B cell (primary cell): ENCODE data around the gene PRRC2A. TPM values are rescaled to one million over a fixed set of nuclear protein-coding genes. Genes with fewer than 3 reads are reported as not detected.

Experiments used
- ATAC-seq: fragments of 200-7000 bp; cut with Tn5 transposase; one replicate; pipeline ENCODE4 v1.10.0; 2021; ENCODE audit warnings: low read depth, mild to moderate bottlenecking, moderate number of reproducible peaks, moderate library complexity
- CTCF ChIA-PET: fragments of 350-600 bp; sonication (Branson Sonifier 250); formaldehyde crosslinking; loops from one replicate; lab custom pipeline; 2021; ENCODE audit warnings: antibody characterized with exemption, inconsistent platforms; lab: Charles Lee
- POLR2A ChIA-PET: fragments of 350-600 bp; sonication (Branson Sonifier 250); formaldehyde crosslinking; loops from one replicate; lab custom pipeline; 2021; ENCODE audit warnings: antibody characterized with exemption; lab: Charles Lee
- DNase-seq: peaks from one replicate; pipeline ENCODE4 v3.0.0; 2013
- H2AFZ ChIP-seq: 2 replicates; pipeline ENCODE4 v1.6.1; 2012; ENCODE audit warnings: mild to moderate bottlenecking, low read depth, low read length; ENCODE audit not compliant: insufficient read depth, poor library complexity, severe bottlenecking
- H3K27ac ChIP-seq, 2 donors: 1 replicate in 1 of 2; 2 replicates in 1 of 2; pipeline ENCODE4 v1.5.1; 2012 to 2013; ENCODE audit warnings: low read length in 2 of 2, mild to moderate bottlenecking in 2 of 2, moderate library complexity in 1 of 2
- H3K27me3 ChIP-seq, 4 experiments: fragments of 200-600 bp in 1 of 4; sonication (generic) in 1 of 4; replicated peaks in 1 of 4; 1 replicate in 2 of 4; 2 replicates in 2 of 4; pipeline versions ENCODE4 v1.6.1 to v1.7.0; 2013 to 2016; ENCODE audit warnings: low read length in 3 of 4, mild to moderate bottlenecking in 2 of 4, mixed read lengths in 1 of 4, moderate library complexity in 1 of 4; ENCODE audit not compliant: insufficient read depth in 4 of 4, control insufficient read depth in 3 of 4; ENCODE audit errors: control extremely low read depth in 1 of 4
- H3K36me3 ChIP-seq, 2 experiments: replicated peaks in 1 of 2; 1 replicate in 1 of 2; 2 replicates in 1 of 2; pipeline versions ENCODE4 v1.6.1 to v1.7.1; 2013; ENCODE audit warnings: low read length in 1 of 2; ENCODE audit not compliant: insufficient read depth in 2 of 2, control insufficient read depth in 1 of 2; ENCODE audit errors: control extremely low read depth in 1 of 2, extremely low read depth in 1 of 2
- H3K4me1 ChIP-seq, 2 donors: fragments of 200-600 bp in 1 of 2; sonication (generic) in 1 of 2; 1 replicate in 1 of 2; 2 replicates in 1 of 2; pipeline versions ENCODE4 v1.5.1 to v1.6.1; 2013 to 2017; ENCODE audit warnings: low read length in 2 of 2; ENCODE audit not compliant: control insufficient read depth in 2 of 2, insufficient read depth in 2 of 2
- H3K4me2 ChIP-seq: replicated peaks from 2 replicates; pipeline ENCODE3; 2012; ENCODE audit warnings: mild to moderate bottlenecking, low read depth, low read length; ENCODE audit not compliant: poor library complexity, severe bottlenecking
- H3K4me3 ChIP-seq, 5 experiments: fragments of 200-600 bp in 1 of 5; sonication (generic) in 1 of 5; 1 replicate in 3 of 5; 2 replicates in 2 of 5; pipeline versions ENCODE4 v1.5.1 to v1.7.0; 2011 to 2016; ENCODE audit warnings: low read length in 4 of 5, mild to moderate bottlenecking in 4 of 5, low read depth in 2 of 5, control low read depth in 1 of 5, moderate library complexity in 1 of 5; ENCODE audit not compliant: insufficient read depth in 1 of 5; ENCODE audit errors: control extremely low read depth in 1 of 5, extremely low read depth in 1 of 5
- H3K79me2 ChIP-seq: fragments of 200-600 bp; sonication (generic); one replicate; pipeline ENCODE4 v1.6.0; 2016; ENCODE audit warnings: low read length; ENCODE audit not compliant: control insufficient read depth, insufficient read depth
- H3K9ac ChIP-seq: fragments of 200-600 bp; sonication (generic); 2 replicates; pipeline ENCODE4 v1.6.1; 2017; ENCODE audit warnings: mild to moderate bottlenecking, low read length, moderate library complexity
- H3K9me3 ChIP-seq, 3 donors: one replicate each; pipeline versions ENCODE4 v1.6.1 to v1.7.1; 2013; ENCODE audit warnings: low read length in 2 of 3; ENCODE audit not compliant: control insufficient read depth in 2 of 3, insufficient read depth in 1 of 3; ENCODE audit errors: control extremely low read depth in 1 of 3
- H4K20me1 ChIP-seq: 2 replicates; pipeline ENCODE4 v1.6.0; 2012; ENCODE audit warnings: mild to moderate bottlenecking, low read length; ENCODE audit not compliant: insufficient read depth, control insufficient read depth, poor library complexity, severe bottlenecking
- H3K27ac Mint-ChIP-seq: one replicate; pipeline ENCODE4 v1.8.0; 2021; ENCODE audit warnings: mixed read lengths
- H3K27me3 Mint-ChIP-seq: one replicate; pipeline ENCODE4 v1.8.0; 2021; ENCODE audit warnings: mixed read lengths
- H3K4me1 Mint-ChIP-seq: one replicate; pipeline ENCODE4 v1.8.0; 2021; ENCODE audit warnings: mixed read lengths
- H3K4me3 Mint-ChIP-seq: one replicate; pipeline ENCODE4 v1.8.0; 2021; ENCODE audit warnings: mixed read lengths
- H3K9me3 Mint-ChIP-seq: one replicate; pipeline ENCODE4 v1.8.0; 2022; ENCODE audit warnings: mixed read lengths; ENCODE audit not compliant: insufficient read depth
- EZH2 ChIP-seq: IDR thresholded peaks from 2 replicates; pipeline ENCODE4 v1.6.1; 2012; ENCODE audit warnings: borderline replicate concordance, low read depth, mild to moderate bottlenecking, moderate library complexity, low read length; ENCODE audit not compliant: insufficient read depth, poor library complexity, severe bottlenecking
- WGBS: methylation state at CpG from one replicate; pipeline ENCODE4 v1.1.5; 2013; ENCODE audit warnings: missing lambda C conversion rate; ENCODE audit not compliant: insufficient coverage; 5-methylcytosine and 5-hydroxymethylcytosine counted together
- intact Hi-C: fragments of 100-400 bp; cut with micrococcal nuclease; formaldehyde crosslinking; loops from one replicate; pipeline ENCODE4 v1.10.0; 2022
- polyA plus RNA-seq: library from polyadenylated mRNA; depleted of rRNA; stranded (reverse); fragments of >200 nt; gene quantifications from 2 replicates; pipeline ENCODE4 v1.2.3, GENCODE V29; 2012
- total RNA-seq, 2 donors: library from RNA; stranded (reverse); fragments of 120-200 nt in 1 of 2; gene quantifications; 1 replicate in 1 of 2; 2 replicates in 1 of 2; pipeline versions ENCODE4 v1.2.3 to v1.2.4, GENCODE V29; 2013 to 2022
- TF ChIP-seq, protein P1 (sequence below): fragments of 200-600 bp; IDR thresholded peaks from one replicate; pipeline ENCODE4 v1.8.0; 2022; ENCODE audit warnings: antibody characterized with exemption, mild to moderate bottlenecking

PRRC2A gene
- total and polyA plus RNA-seq, 2 donors (not counting 1 experiment from before 2014, with no cell fraction given): 153 to 265 TPM

DNA sequence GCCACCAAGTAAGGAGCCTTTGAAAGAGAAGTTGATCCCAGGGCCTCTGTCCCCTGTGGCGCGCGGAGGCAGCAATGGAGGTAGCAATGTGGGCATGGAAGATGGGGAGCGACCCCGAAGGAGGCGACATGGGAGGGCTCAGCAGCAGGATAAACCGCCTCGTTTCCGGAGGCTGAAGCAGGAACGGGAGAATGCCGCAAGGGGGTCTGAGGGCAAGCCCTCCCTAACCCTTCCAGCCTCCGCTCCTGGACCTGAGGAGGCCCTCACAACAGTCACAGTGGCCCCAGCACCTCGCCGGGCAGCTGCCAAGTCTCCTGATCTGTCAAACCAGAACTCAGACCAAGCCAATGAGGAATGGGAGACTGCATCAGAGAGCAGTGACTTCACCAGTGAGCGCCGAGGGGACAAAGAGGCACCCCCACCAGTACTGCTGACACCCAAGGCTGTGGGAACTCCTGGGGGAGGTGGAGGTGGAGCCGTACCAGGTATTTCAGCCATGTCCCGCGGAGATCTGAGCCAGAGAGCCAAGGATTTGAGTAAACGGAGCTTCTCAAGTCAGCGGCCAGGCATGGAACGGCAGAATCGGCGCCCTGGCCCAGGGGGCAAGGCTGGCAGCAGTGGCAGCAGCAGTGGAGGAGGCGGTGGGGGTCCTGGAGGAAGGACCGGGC is 11.9 kb downstream of the PRRC2A start:
- ChIA-PET CTCF (interaction anchor here (0.9 kb wide), 1 partner anchor 8 kb away, joined by 3 read pairs; no protein-coding TSS in a partner anchor), POLR2A (no interaction called here)
- Histone ChIP-seq H2AFZ (no peak overlapping the region), H3K27me3 (no peaks in the 10 kb centered on the region), H3K4me1 (no peaks in the 10 kb centered on the region), H3K27ac (no peak overlapping the region), H3K9me3 (no peaks in the 10 kb centered on the region), H3K9ac (no peak overlapping the region), H4K20me1 (peaks cover 45% of the 10 kb centered on the region), H3K79me2 (peaks cover 6% of the 10 kb centered on the region), H3K4me3 (no peak overlapping the region), H3K4me2 (no peak overlapping the region), H3K36me3 (peaks cover 3 to 91% of the 10 kb centered on the region in 2 experiments)
- intact Hi-C loops: no loop called here
- TF ChIP-seq EZH2: no peak
- TF ChIP-seq, protein P1, sequence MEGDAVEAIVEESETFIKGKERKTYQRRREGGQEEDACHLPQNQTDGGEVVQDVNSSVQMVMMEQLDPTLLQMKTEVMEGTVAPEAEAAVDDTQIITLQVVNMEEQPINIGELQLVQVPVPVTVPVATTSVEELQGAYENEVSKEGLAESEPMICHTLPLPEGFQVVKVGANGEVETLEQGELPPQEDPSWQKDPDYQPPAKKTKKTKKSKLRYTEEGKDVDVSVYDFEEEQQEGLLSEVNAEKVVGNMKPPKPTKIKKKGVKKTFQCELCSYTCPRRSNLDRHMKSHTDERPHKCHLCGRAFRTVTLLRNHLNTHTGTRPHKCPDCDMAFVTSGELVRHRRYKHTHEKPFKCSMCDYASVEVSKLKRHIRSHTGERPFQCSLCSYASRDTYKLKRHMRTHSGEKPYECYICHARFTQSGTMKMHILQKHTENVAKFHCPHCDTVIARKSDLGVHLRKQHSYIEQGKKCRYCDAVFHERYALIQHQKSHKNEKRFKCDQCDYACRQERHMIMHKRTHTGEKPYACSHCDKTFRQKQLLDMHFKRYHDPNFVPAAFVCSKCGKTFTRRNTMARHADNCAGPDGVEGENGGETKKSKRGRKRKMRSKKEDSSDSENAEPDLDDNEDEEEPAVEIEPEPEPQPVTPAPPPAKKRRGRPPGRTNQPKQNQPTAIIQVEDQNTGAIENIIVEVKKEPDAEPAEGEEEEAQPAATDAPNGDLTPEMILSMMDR: no peak
- Mint-ChIP-seq H3K9me3 (no peaks in the 10 kb centered on the region), H3K4me1 (no peaks in the 10 kb centered on the region), H3K4me3 (no peak overlapping the region), H3K27me3 (no peaks in the 10 kb centered on the region), H3K27ac (no peak overlapping the region)
- ATAC-seq: no peak
- 97% methylated on average over 26 of the region's 26 CpGs for WGBS
- DNase-seq: no peak

DNA sequence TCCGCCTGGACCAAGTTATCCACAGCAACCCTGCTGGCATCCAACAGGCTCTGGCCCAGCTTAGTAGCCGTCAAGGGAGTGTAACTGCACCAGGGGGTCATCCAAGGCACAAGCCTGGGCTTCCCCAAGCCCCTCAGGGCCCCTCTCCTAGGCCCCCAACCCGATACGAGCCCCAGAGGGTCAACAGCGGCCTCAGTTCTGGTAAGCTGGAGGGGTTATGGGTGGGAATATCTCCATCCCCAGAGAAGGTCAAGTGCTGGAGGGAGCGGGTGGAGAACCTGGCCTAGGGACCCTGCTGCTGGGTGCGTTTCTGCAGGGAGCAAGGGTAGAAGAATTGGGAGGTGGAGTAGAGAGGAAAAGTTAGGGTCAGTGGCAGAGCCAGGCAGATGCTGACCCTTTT is 12.9 kb downstream of the PRRC2A start:
- DNase-seq (no peak), ATAC-seq (no peak)
- Histone ChIP-seq H4K20me1 (peaks cover 39% of the 10 kb centered on the region), H3K4me2 (no peak overlapping the region), H3K4me1 (no peaks in the 10 kb centered on the region), H3K27me3 (no peaks in the 10 kb centered on the region), H3K27ac (no peak overlapping the region), H3K36me3 (peaks cover 7 to 84% of the 10 kb centered on the region in 2 experiments), H3K79me2 (peaks cover 6% of the 10 kb centered on the region), H3K9me3 (no peaks in the 10 kb centered on the region), H2AFZ (no peak overlapping the region), H3K9ac (no peak overlapping the region), H3K4me3 (no peak overlapping the region)
- TF ChIP-seq, protein P1: no peak
- no peak for TF ChIP-seq EZH2
- POLR2A ChIA-PET: interaction anchor here (2.0 kb wide), 1 partner anchor 19 kb away, joined by 6 read pairs; the partner anchor contains the start of gene BAG6
- CTCF ChIA-PET: interaction anchor here (1.4 kb wide), 1 partner anchor 82 kb away, joined by 4 read pairs; no protein-coding TSS in a partner anchor
- Mint-ChIP-seq H3K4me1 (no peaks in the 10 kb centered on the region), H3K27me3 (no peaks in the 10 kb centered on the region), H3K9me3 (no peaks in the 10 kb centered on the region), H3K4me3 (no peak overlapping the region), H3K27ac (no peak overlapping the region)
- WGBS: 100% methylated on average over 3 of the region's 7 CpGs
- intact Hi-C loops: no loop called here
